ENCODE results near the gene COL23A1.

Gene COL23A1

GRCh38 chr5:178425621-178426068 is 164.5 kb downstream of the COL23A1 start:
- H2BK12ac ChIP-seq (ENCODE audit: low read length) = no peak overlapping the region
- no peak overlapping the region for H2BK120ac ChIP-seq (ENCODE audit: low read depth, low read length)
- no peak overlapping the region for H3K27ac ChIP-seq (replicated peaks; ENCODE audit: low read length)
- H3K9ac ChIP-seq (ENCODE audit: low read depth, low read length, poor library complexity) = no peak overlapping the region
- no peak overlapping the region for H2AFZ ChIP-seq (ENCODE audit: low read length)
- H3K4me2 ChIP-seq (ENCODE audit: insufficient read depth, low read length, poor library complexity, severe bottlenecking) = no peak overlapping the region
- H2BK5ac ChIP-seq (ENCODE audit: low read length) = no peak overlapping the region
- no CpG with 5 or more reads among the region's 12 CpGs for whole genome bisulfite sequencing, 2 donors (ENCODE audit: extremely low coverage in 2 of 2, insufficient read length in 2 of 2, insufficient replicate concordance in 1 of 2)
- H3K9me3 ChIP-seq (replicated peaks in 1 of 2; ENCODE audit: control insufficient read depth in 2 of 2, insufficient read depth in 1 of 2, low read depth in 1 of 2, low read length in 2 of 2) = peaks cover 0 to under 1% of the 10 kb centered on the region in 2 donors
- peaks cover 36 to 52% of the 10 kb centered on the region in 2 donors for H3K4me1 ChIP-seq (ENCODE audit: control insufficient read depth in 2 of 2, insufficient read depth in 1 of 2, low read depth in 1 of 2, low read length in 2 of 2)
- no peak overlapping the region for H3K4ac ChIP-seq (ENCODE audit: low read length)
- H3K36me3 ChIP-seq (replicated peaks in 1 of 2; ENCODE audit: control insufficient read depth in 2 of 2, insufficient read depth in 2 of 2, low read length in 2 of 2) = no peaks in the 10 kb centered on the region
- DNase-seq (ENCODE audit: low spot score) = no peak
- H3K4me3 ChIP-seq (ENCODE audit: low read length in 2 of 2) = no peak overlapping the region
- H3K23ac ChIP-seq (ENCODE audit: low read depth, low read length, poor library complexity) = no peak overlapping the region
- no peaks in the 10 kb centered on the region for H3K27me3 ChIP-seq (ENCODE audit: control insufficient read depth in 3 of 3, insufficient read depth in 3 of 3, low read depth in 1 of 3, low read length in 3 of 3)
- H4K91ac ChIP-seq (ENCODE audit: low read depth, low read length, poor library complexity) = no peak overlapping the region
- no peak overlapping the region for H2AK5ac ChIP-seq (ENCODE audit: low read depth, low read length)
- H4K8ac ChIP-seq (ENCODE audit: low read depth, low read length) = no peak overlapping the region
- H2BK15ac ChIP-seq (ENCODE audit: low read length) = no peak overlapping the region
- H3K18ac ChIP-seq (ENCODE audit: low read length) = no peak overlapping the region
- H3K14ac ChIP-seq (ENCODE audit: low read length) = no peak overlapping the region
- no peaks in the 10 kb centered on the region for H3K79me1 ChIP-seq (ENCODE audit: low read depth, low read length)

GRCh38 chr5:178424810-178425177 is 165.4 kb downstream of the COL23A1 start:
- H2AK5ac ChIP-seq (ENCODE audit: low read depth, low read length) = no peak overlapping the region
- no peak overlapping the region for H3K23ac ChIP-seq (ENCODE audit: low read depth, low read length, poor library complexity)
- no peaks in the 10 kb centered on the region for H3K36me3 ChIP-seq (replicated peaks in 1 of 2; ENCODE audit: control insufficient read depth in 2 of 2, insufficient read depth in 2 of 2, low read length in 2 of 2)
- no peaks in the 10 kb centered on the region for H3K9me3 ChIP-seq (replicated peaks in 1 of 2; ENCODE audit: control insufficient read depth in 2 of 2, insufficient read depth in 1 of 2, low read depth in 1 of 2, low read length in 2 of 2)
- no peak overlapping the region for H2BK15ac ChIP-seq (ENCODE audit: low read length)
- H2AFZ ChIP-seq (ENCODE audit: low read length) = peak overlapping the region; percentile 81
- no peak overlapping the region for H3K14ac ChIP-seq (ENCODE audit: low read length)
- H3K27me3 ChIP-seq (ENCODE audit: control insufficient read depth in 3 of 3, insufficient read depth in 3 of 3, low read depth in 1 of 3, low read length in 3 of 3) = no peaks in the 10 kb centered on the region
- no peak overlapping the region for H3K4me2 ChIP-seq (ENCODE audit: insufficient read depth, low read length, poor library complexity, severe bottlenecking)
- no peak overlapping the region for H3K4me3 ChIP-seq (ENCODE audit: low read length in 2 of 2)
- H2BK120ac ChIP-seq (ENCODE audit: low read depth, low read length) = no peak overlapping the region
- H4K91ac ChIP-seq (ENCODE audit: low read depth, low read length, poor library complexity) = no peak overlapping the region
- H3K79me1 ChIP-seq (ENCODE audit: low read depth, low read length) = no peaks in the 10 kb centered on the region
- DNase-seq (ENCODE audit: low spot score) = no peak
- H3K18ac ChIP-seq (ENCODE audit: low read length) = no peak overlapping the region
- no peak overlapping the region for H2BK12ac ChIP-seq (ENCODE audit: low read length)
- no peak overlapping the region for H3K4ac ChIP-seq (ENCODE audit: low read length)
- H3K4me1 ChIP-seq (ENCODE audit: control insufficient read depth in 2 of 2, insufficient read depth in 1 of 2, low read depth in 1 of 2, low read length in 2 of 2) = peaks cover 39 to 56% of the 10 kb centered on the region in 2 donors
- no peak overlapping the region for H4K8ac ChIP-seq (ENCODE audit: low read depth, low read length)
- H2BK5ac ChIP-seq (ENCODE audit: low read length) = no peak overlapping the region
- no CpG with 5 or more reads among the region's 10 CpGs for WGBS, 2 donors (ENCODE audit: extremely low coverage in 2 of 2, insufficient read length in 2 of 2, insufficient replicate concordance in 1 of 2)
- no peak overlapping the region for H3K27ac ChIP-seq (replicated peaks; ENCODE audit: low read length)
- H3K9ac ChIP-seq (ENCODE audit: low read depth, low read length, poor library complexity) = no peak overlapping the region

GRCh38 chr5:178423901-178424809 is 166.0 kb downstream of the COL23A1 start:
- Histone ChIP-seq H3K9me3 (replicated peaks in 1 of 2; ENCODE audit: control insufficient read depth in 2 of 2, insufficient read depth in 1 of 2, low read depth in 1 of 2, low read length in 2 of 2) (no peaks in the 10 kb centered on the region), H3K4ac (ENCODE audit: low read length) (no peak overlapping the region), H2BK15ac (ENCODE audit: low read length) (peak overlapping the region; percentile 97), H3K14ac (ENCODE audit: low read length) (peak overlapping the region; percentile 92), H2BK12ac (ENCODE audit: low read length) (peak overlapping the region; percentile 87), H4K8ac (ENCODE audit: low read depth, low read length) (no peak overlapping the region), H3K4me2 (ENCODE audit: insufficient read depth, low read length, poor library complexity, severe bottlenecking) (no peak overlapping the region), H3K27ac (replicated peaks; ENCODE audit: low read length) (no peak overlapping the region), H3K9ac (ENCODE audit: low read depth, low read length, poor library complexity) (no peak overlapping the region), H3K18ac (ENCODE audit: low read length) (peak overlapping the region; percentile 82), H3K27me3 (ENCODE audit: control insufficient read depth in 3 of 3, insufficient read depth in 3 of 3, low read depth in 1 of 3, low read length in 3 of 3) (no peaks in the 10 kb centered on the region), H4K91ac (ENCODE audit: low read depth, low read length, poor library complexity) (no peak overlapping the region), H3K79me1 (ENCODE audit: low read depth, low read length) (no peaks in the 10 kb centered on the region), H3K23ac (ENCODE audit: low read depth, low read length, poor library complexity) (no peak overlapping the region), H3K36me3 (replicated peaks in 1 of 2; ENCODE audit: control insufficient read depth in 2 of 2, insufficient read depth in 2 of 2, low read length in 2 of 2) (no peaks in the 10 kb centered on the region), H2AK5ac (ENCODE audit: low read depth, low read length) (peak overlapping the region; percentile 64), H2AFZ (ENCODE audit: low read length) (peak overlapping the region; percentile 81), H3K4me1 (ENCODE audit: control insufficient read depth in 2 of 2, insufficient read depth in 1 of 2, low read depth in 1 of 2, low read length in 2 of 2) (peaks cover 42 to 59% of the 10 kb centered on the region in 2 donors), H2BK120ac (ENCODE audit: low read depth, low read length) (no peak overlapping the region), H2BK5ac (ENCODE audit: low read length) (no peak overlapping the region), H3K4me3 (ENCODE audit: low read length in 2 of 2) (peak overlapping the region in 1 of 2 donors; percentile 23)
- no peak for DNase-seq (ENCODE audit: low spot score)
- WGBS, 2 donors (ENCODE audit: extremely low coverage in 2 of 2, insufficient read length in 2 of 2, insufficient replicate concordance in 1 of 2) = no CpG with 5 or more reads among the region's 17 CpGs

- Histone ChIP-seq H4K8ac (ENCODE audit: low read depth, low read length) (no peak overlapping the region), H2BK15ac (ENCODE audit: low read length) (no peak overlapping the region), H2AK5ac (ENCODE audit: low read depth, low read length) (peak overlapping the region; percentile 69), H2AFZ (ENCODE audit: low read length) (no peak overlapping the region), H3K4me1 (ENCODE audit: control insufficient read depth in 2 of 2, insufficient read depth in 1 of 2, low read depth in 1 of 2, low read length in 2 of 2) (peaks cover 41 to 53% of the 10 kb centered on the region in 2 donors), H3K14ac (ENCODE audit: low read length) (no peak overlapping the region), H4K91ac (ENCODE audit: low read depth, low read length, poor library complexity) (no peak overlapping the region), H3K9me3 (replicated peaks in 1 of 2; ENCODE audit: control insufficient read depth in 2 of 2, insufficient read depth in 1 of 2, low read depth in 1 of 2, low read length in 2 of 2) (no peaks in the 10 kb centered on the region), H2BK12ac (ENCODE audit: low read length) (peak overlapping the region; percentile 87), H3K27ac (replicated peaks; ENCODE audit: low read length) (no peak overlapping the region), H3K4me3 (ENCODE audit: low read length in 2 of 2) (no peak overlapping the region), H3K4ac (ENCODE audit: low read length) (no peak overlapping the region), H3K9ac (ENCODE audit: low read depth, low read length, poor library complexity) (peak overlapping the region; percentile 24), H3K79me1 (ENCODE audit: low read depth, low read length) (no peaks in the 10 kb centered on the region), H3K4me2 (ENCODE audit: insufficient read depth, low read length, poor library complexity, severe bottlenecking) (no peak overlapping the region), H3K23ac (ENCODE audit: low read depth, low read length, poor library complexity) (no peak overlapping the region), H2BK5ac (ENCODE audit: low read length) (no peak overlapping the region), H3K18ac (ENCODE audit: low read length) (peak overlapping the region; percentile 64), H3K36me3 (replicated peaks in 1 of 2; ENCODE audit: control insufficient read depth in 2 of 2, insufficient read depth in 2 of 2, low read length in 2 of 2) (no peaks in the 10 kb centered on the region), H2BK120ac (ENCODE audit: low read depth, low read length) (no peak overlapping the region), H3K27me3 (ENCODE audit: control insufficient read depth in 3 of 3, insufficient read depth in 3 of 3, low read depth in 1 of 3, low read length in 3 of 3) (no peaks in the 10 kb centered on the region)
- DNase-seq (ENCODE audit: low spot score) = no peak
- WGBS, 2 donors (ENCODE audit: extremely low coverage in 2 of 2, insufficient read length in 2 of 2, insufficient replicate concordance in 1 of 2) = no CpG with 5 or more reads among the region's 14 CpGs
Observed at GRCh38 chr5:178423431-178423830, 166.8 kb downstream of the COL23A1 start.

All from neuronal stem cell (in vitro differentiated cells).